Tibial artery (tissue), 4 donors: Measurements from ENCODE around the gene GRPEL1.

ENCODE experiments used
- DNase-seq, 2 donors: peaks; one replicate each; pipeline ENCODE4 v3.0.0-alpha.2; 2019
- H3K27ac ChIP-seq, 2 donors: fragments of 200-600 bp; sonication (generic) in 1 of 2; 1 replicate in 1 of 2; 2 replicates in 1 of 2; pipeline ENCODE4 v1.5.1; 2018 to 2019; ENCODE audit warnings: mild to moderate bottlenecking in 1 of 2
- H3K27me3 ChIP-seq, 2 donors: fragments of 200-600 bp; sonication (generic) in 1 of 2; one replicate each; pipeline versions ENCODE4 v1.5.1 to v1.6.0; 2016 to 2019
- H3K36me3 ChIP-seq, 3 donors: fragments of 200-600 bp; sonication (generic) in 2 of 3; one replicate each; pipeline ENCODE4 v1.5.1; 2016 to 2019; ENCODE audit warnings: mild to moderate bottlenecking in 2 of 3
- H3K4me1 ChIP-seq, 4 donors: fragments of 200-600 bp; sonication (generic) in 2 of 4; 1 replicate in 3 of 4; 2 replicates in 1 of 4; pipeline ENCODE4 v1.5.1; 2016 to 2019
- H3K4me3 ChIP-seq, 2 donors: fragments of 200-600 bp; sonication (generic) in 1 of 2; 1 replicate in 1 of 2; 2 replicates in 1 of 2; pipeline ENCODE4 v1.5.1; 2018 to 2019; ENCODE audit warnings: mild to moderate bottlenecking in 2 of 2
- H3K9me3 ChIP-seq, 3 donors: fragments of 200-600 bp; sonication (generic) in 1 of 3; one replicate each; pipeline ENCODE4 v1.5.1; 2016 to 2019
- CTCF ChIP-seq, 2 experiments: fragments of 200-600 bp in 1 of 2; fragments of 450-650 bp in 1 of 2; IDR thresholded peaks; one replicate each; pipeline ENCODE4 v1.5.1; 2017 to 2019; ENCODE audit warnings: antibody characterized with exemption in 2 of 2, mild to moderate bottlenecking in 1 of 2, moderate library complexity in 1 of 2
- intact Hi-C: fragments of 100-400 bp; cut with DNase I; formaldehyde crosslinking; loops from one replicate; pipeline ENCODE4 v1.15.0; 2023; ENCODE audit warnings: low total_unique reads

GRPEL1 gene

GRCh38 chr4:7110546-7110945 lies 42.7 kb upstream of the GRPEL1 start:
- Histone ChIP-seq H3K36me3 (no peaks in the 10 kb centered on the region), H3K27me3 (no peaks in the 10 kb centered on the region), H3K4me1 (no peaks in the 10 kb centered on the region), H3K4me3 (no peak overlapping the region), H3K27ac (no peak overlapping the region), H3K9me3 (no peaks in the 10 kb centered on the region)
- no peak for TF ChIP-seq CTCF (IDR thresholded peaks at IDR 0.05)
- DNase-seq = no peak
- intact Hi-C loops = no loop called here

GRCh38 chr4:7109169-7109568 lies 41.3 kb upstream of the GRPEL1 start:
- H3K36me3 ChIP-seq = no peaks in the 10 kb centered on the region
- no peak for TF ChIP-seq CTCF (IDR thresholded peaks at IDR 0.05)
- no peaks in the 10 kb centered on the region for H3K27me3 ChIP-seq
- H3K4me1 ChIP-seq = peaks cover 0 to 3% (median 1%) of the 10 kb centered on the region in 4 donors
- intact Hi-C loops = no loop called here
- peak in 1 of 2 donors; percentile 54 for DNase-seq
- no peak overlapping the region for H3K4me3 ChIP-seq
- no peak overlapping the region for H3K27ac ChIP-seq
- H3K9me3 ChIP-seq = no peaks in the 10 kb centered on the region

GRCh38 chr4:7108660-7109059 lies 40.8 kb upstream of the GRPEL1 start:
- peak in 1 of 2 donors; percentile 45 for DNase-seq
- peaks cover 0 to 8% (median 6%) of the 10 kb centered on the region in 4 donors for H3K4me1 ChIP-seq
- no peaks in the 10 kb centered on the region for H3K36me3 ChIP-seq
- intact Hi-C loops = no loop called here
- no peaks in the 10 kb centered on the region for H3K9me3 ChIP-seq
- no peak overlapping the region for H3K27ac ChIP-seq
- H3K4me3 ChIP-seq = no peak overlapping the region
- no peaks in the 10 kb centered on the region for H3K27me3 ChIP-seq
- TF ChIP-seq CTCF (IDR thresholded peaks at IDR 0.05) = no peak

- intact Hi-C loops = no loop called here
- Histone ChIP-seq H3K36me3 (no peaks in the 10 kb centered on the region), H3K27ac (no peak overlapping the region), H3K4me1 (peaks cover 0 to 12% (median 9%) of the 10 kb centered on the region in 4 donors), H3K9me3 (no peaks in the 10 kb centered on the region), H3K27me3 (no peaks in the 10 kb centered on the region), H3K4me3 (no peak overlapping the region)
- no peak for DNase-seq
- TF ChIP-seq CTCF (IDR thresholded peaks at IDR 0.05) = no peak
Measured at GRCh38 chr4:7108046-7108625, 40.3 kb upstream of the GRPEL1 start.

- TF ChIP-seq CTCF (IDR thresholded peaks at IDR 0.05) = no peak
- Histone ChIP-seq H3K36me3 (no peaks in the 10 kb centered on the region), H3K4me3 (no peak overlapping the region), H3K27me3 (no peaks in the 10 kb centered on the region), H3K9me3 (no peaks in the 10 kb centered on the region), H3K4me1 (peaks cover 0 to 20% (median 13%) of the 10 kb centered on the region in 4 donors), H3K27ac (no peak overlapping the region)
- no peak for DNase-seq
- intact Hi-C loops = no loop called here
Measured at GRCh38 chr4:7107166-7107905, 39.5 kb upstream of the GRPEL1 start.
